Muscle layer of duodenum (tissue), 2 donors: ENCODE data around the gene LBH.

Experiments used
- H3K27ac ChIP-seq: one replicate; pipeline ENCODE4 v1.7.0; 2013; ENCODE audit warnings: mild to moderate bottlenecking, low read length
- H3K27me3 ChIP-seq: one replicate; pipeline ENCODE4 v1.7.0; 2013; ENCODE audit warnings: low read depth, mild to moderate bottlenecking, control low read depth, low read length
- H3K36me3 ChIP-seq, 2 donors: one replicate each; pipeline ENCODE4 v1.7.0; 2013; ENCODE audit warnings: low read length in 2 of 2, control low read depth in 1 of 2, mild to moderate bottlenecking in 1 of 2; ENCODE audit not compliant: insufficient read depth in 2 of 2, control insufficient read depth in 1 of 2
- H3K4me1 ChIP-seq, 2 donors: one replicate each; pipeline ENCODE4 v1.7.0; 2013; ENCODE audit warnings: low read length in 2 of 2, mild to moderate bottlenecking in 2 of 2, control low read depth in 1 of 2, moderate library complexity in 1 of 2; ENCODE audit not compliant: insufficient read depth in 2 of 2, control insufficient read depth in 1 of 2
- H3K4me3 ChIP-seq, 2 donors: one replicate each; pipeline ENCODE4 v1.7.0; 2013; ENCODE audit warnings: low read length in 2 of 2, low read depth in 1 of 2, mild to moderate bottlenecking in 1 of 2
- H3K9me3 ChIP-seq, 2 donors: one replicate each; pipeline ENCODE4 v1.7.0; 2013; ENCODE audit warnings: low read length in 2 of 2, control low read depth in 1 of 2, mild to moderate bottlenecking in 1 of 2; ENCODE audit not compliant: control insufficient read depth in 1 of 2
- donor health status: healthy.

LBH gene

DNA sequence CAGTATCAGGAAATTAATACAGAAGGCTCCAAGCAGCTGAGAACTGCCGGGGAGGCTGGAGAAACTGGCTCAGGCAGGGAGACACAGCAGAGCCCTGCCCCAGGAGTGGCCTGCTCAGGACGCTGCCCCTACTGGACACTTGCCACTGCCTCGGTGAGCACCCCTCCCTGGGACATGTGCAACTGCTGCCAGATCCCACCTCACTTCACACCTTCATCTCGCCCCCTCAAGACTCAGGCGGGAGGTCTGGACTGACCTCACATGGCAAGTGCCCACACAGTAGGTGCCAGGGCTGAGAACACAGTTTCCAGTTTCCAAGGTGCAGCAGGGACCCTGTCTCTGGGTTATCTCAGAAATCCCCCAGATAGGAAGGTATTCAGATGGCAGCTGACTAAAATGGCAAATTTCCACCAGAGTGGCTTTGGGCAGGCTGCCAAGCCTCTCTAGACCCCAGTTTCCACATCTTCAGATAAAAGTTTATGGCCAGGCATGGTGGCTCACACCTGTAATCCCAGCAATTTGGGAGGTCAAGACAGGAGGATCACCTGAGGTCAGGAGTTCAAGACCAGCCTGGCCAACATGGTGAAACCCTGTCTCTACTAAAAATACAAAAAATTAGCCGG lies 33.7 kb upstream of the LBH start:
- no peaks in the 10 kb centered on the region for H3K27me3 ChIP-seq
- H3K27ac ChIP-seq, result no peak overlapping the region
- no peak overlapping the region for H3K4me3 ChIP-seq
- peaks cover 0 to 7% of the 10 kb centered on the region in 2 donors for H3K4me1 ChIP-seq
- H3K36me3 ChIP-seq, result no peaks in the 10 kb centered on the region
- no peaks in the 10 kb centered on the region for H3K9me3 ChIP-seq

DNA sequence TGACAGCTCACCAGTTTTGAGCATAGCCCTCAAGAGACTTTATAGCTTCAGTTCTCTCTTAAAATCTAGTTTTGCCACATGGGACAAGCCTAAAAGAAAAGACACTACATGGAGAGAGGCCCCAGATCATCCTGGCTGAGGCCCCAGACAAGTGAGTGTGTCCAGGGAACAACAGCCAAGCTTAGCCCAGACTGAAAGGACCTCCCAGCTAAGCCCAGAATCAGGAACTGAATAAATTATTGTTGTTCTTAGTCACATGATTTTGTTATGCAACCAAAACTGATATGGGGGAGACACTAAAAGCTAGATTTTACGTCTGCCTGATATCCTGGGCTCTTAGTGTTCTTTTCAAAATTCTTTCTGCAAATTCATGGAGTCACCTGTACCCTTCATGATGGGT lies 29.3 kb upstream of the LBH start:
- peaks cover 0 to 15% of the 10 kb centered on the region in 2 donors for H3K4me1 ChIP-seq
- H3K4me3 ChIP-seq, result no peak overlapping the region
- no peaks in the 10 kb centered on the region for H3K36me3 ChIP-seq
- H3K27me3 ChIP-seq, result no peaks in the 10 kb centered on the region
- no peak overlapping the region for H3K27ac ChIP-seq
- no peaks in the 10 kb centered on the region for H3K9me3 ChIP-seq

DNA sequence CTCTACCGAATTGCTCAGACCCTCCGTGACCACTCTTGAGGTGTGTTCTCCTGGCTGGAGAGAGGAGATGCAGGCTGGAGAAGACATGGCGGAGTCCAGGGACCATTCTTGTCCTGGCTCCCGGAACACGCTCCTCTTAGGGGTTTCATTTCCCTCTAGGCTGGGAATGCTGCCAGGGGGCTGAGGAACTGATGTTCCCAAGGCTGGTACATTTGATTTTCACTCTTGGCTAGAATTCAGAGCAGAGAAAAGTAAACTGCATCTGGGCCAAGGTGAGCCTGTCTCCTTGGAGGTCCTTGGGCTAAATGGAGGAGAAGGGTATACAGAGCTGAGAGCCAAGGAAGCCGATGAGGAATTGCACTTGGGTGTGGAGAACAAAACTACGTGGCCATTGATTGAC lies 28.2 kb upstream of the LBH start:
- Histone ChIP-seq H3K27me3 (no peaks in the 10 kb centered on the region), H3K4me1 (peaks cover 0 to 15% of the 10 kb centered on the region in 2 donors), H3K4me3 (no peak overlapping the region), H3K36me3 (no peaks in the 10 kb centered on the region), H3K27ac (no peak overlapping the region), H3K9me3 (no peaks in the 10 kb centered on the region)

DNA sequence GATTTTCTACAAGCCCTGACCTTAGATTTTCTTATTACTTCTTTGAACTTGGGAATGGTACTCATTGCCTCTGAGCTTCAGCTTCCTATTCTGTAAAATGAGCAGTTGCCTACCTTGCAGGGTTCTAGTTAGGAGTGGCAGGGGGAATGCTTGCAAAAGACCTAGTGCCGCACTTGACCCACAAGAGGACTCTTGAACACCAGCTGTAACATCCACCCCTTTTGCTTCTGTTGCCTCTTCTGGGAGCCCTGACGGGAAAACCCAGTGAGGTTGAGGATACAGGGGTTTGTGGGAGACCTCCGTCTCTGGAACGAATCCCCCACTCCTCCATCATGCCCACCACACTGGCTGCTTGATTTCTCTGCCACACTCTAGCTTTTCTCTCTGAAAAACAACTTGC lies 27.1 kb upstream of the LBH start:
- no peaks in the 10 kb centered on the region for H3K27me3 ChIP-seq
- H3K36me3 ChIP-seq, result no peaks in the 10 kb centered on the region
- no peak overlapping the region for H3K27ac ChIP-seq
- peaks cover 0 to 20% of the 10 kb centered on the region in 2 donors for H3K4me1 ChIP-seq
- H3K9me3 ChIP-seq, result no peaks in the 10 kb centered on the region
- H3K4me3 ChIP-seq, result no peak overlapping the region

DNA sequence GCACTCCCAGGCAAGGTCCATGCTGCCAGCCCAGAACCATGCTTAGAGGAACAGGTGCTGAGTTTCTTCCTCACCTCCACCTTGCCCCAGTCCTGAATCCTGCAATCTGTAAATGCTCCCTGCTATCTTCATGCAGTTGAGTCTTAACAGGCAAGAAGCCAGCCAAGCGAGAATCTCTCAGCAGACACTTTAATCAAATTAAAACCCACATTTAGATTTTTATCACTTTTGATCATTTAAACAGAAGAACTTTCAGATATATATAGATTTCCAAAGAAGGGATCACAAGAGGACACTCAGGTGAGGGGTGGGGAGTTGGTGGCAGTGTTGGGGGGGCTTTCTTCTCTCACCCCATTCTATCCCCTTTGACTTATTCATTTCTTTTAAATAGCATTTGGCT lies 25.9 kb upstream of the LBH start:
- H3K4me3 ChIP-seq, result no peak overlapping the region
- H3K4me1 ChIP-seq, result peaks cover 0 to 20% of the 10 kb centered on the region in 2 donors
- H3K9me3 ChIP-seq, result no peaks in the 10 kb centered on the region
- no peaks in the 10 kb centered on the region for H3K27me3 ChIP-seq
- H3K36me3 ChIP-seq, result no peaks in the 10 kb centered on the region
- H3K27ac ChIP-seq, result no peak overlapping the region

DNA sequence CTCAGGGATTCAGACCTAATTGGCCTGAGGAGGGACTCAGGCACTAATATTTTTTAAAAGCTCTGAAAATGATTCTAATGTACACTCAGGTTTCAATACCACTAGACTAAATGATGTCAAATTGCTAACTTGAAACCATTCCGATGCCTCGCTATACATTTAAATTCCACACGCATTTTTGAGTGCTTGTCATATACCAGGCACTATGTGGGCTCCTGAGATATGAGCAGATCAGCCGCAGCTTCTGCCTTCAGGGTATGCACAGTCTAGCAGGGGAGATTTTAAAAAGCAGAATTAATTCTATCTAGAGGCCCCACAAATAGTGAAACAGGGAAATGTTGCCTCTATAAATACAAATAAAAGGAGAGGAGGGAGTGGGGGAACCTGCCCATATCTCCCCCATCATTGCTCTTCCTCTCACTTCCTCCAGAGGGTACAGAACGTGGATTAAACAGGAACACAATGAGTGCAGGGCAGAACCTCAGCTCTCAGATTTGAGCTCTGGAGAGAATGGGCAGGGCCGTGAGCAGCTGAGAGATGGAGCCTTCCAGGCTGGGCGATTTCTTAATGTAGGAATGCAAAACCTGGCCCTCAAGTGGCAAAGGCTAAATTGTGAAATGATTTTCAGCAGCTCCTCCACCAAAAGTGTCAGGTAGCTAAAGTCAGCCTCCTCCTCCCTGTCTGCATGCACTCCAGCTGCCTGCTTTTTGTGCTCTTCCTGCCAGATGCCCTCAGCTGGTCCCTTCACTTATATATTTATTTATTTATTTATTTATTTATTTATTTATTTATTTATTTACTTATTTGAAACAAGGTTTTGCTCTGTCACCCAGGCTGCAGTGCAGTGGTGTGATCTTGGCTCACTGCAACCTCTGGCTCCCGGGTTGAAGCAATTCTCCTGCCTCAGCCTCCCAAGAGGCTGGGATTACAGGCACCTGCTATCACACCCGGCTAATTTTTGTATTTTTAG lies 24.6 kb upstream of the LBH start:
- Histone ChIP-seq H3K9me3 (no peaks in the 10 kb centered on the region), H3K27ac (no peak overlapping the region), H3K36me3 (no peaks in the 10 kb centered on the region), H3K4me3 (no peak overlapping the region), H3K27me3 (no peaks in the 10 kb centered on the region), H3K4me1 (peaks cover 0 to 18% of the 10 kb centered on the region in 2 donors)

DNA sequence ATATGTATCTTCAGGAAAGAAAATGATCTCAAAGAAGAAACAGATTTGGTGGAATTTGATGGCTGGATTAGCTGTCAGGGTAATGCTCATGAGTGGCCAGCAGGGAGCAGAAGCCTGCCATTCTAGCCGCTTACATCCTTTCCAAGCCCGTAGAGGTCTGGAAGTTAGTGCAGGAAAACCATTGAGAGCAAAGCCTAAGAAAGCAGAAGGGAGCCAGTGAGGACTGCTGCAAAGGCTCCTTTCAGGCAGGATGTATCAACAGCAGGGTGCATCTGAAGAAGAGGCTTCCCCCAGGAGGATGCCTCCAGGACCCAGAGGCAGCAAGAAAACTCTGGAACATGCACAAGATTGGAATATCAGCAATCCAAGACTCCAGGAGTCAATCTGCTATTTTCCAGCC lies 22.9 kb upstream of the LBH start:
- Histone ChIP-seq H3K27ac (no peak overlapping the region), H3K9me3 (no peaks in the 10 kb centered on the region), H3K36me3 (no peaks in the 10 kb centered on the region), H3K4me1 (peaks cover 0 to 8% of the 10 kb centered on the region in 2 donors), H3K4me3 (no peak overlapping the region), H3K27me3 (no peaks in the 10 kb centered on the region)

DNA sequence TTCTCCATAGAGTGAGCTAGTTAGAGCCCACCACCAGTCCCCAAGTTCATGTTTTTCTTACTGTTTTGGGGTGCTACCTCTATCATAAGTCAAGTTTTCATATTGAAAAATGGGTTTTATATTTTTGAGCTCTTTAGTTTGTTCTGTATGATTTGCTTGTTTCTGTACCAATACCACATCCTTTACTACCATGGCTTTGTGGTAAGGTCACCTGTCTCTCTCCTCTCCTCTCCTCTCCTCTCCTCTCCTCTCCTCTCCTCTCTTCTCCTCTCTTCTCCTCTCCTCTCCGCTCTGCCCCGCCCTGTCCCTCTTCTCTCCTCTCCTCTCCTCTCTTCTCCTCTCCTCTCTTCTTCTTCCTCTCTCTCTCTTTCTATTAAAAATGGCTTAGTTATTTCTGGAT lies 22.1 kb upstream of the LBH start:
- Histone ChIP-seq H3K4me3 (no peak overlapping the region), H3K27ac (no peak overlapping the region), H3K9me3 (no peaks in the 10 kb centered on the region), H3K36me3 (no peaks in the 10 kb centered on the region), H3K27me3 (no peaks in the 10 kb centered on the region), H3K4me1 (peaks cover 0 to 8% of the 10 kb centered on the region in 2 donors)

DNA sequence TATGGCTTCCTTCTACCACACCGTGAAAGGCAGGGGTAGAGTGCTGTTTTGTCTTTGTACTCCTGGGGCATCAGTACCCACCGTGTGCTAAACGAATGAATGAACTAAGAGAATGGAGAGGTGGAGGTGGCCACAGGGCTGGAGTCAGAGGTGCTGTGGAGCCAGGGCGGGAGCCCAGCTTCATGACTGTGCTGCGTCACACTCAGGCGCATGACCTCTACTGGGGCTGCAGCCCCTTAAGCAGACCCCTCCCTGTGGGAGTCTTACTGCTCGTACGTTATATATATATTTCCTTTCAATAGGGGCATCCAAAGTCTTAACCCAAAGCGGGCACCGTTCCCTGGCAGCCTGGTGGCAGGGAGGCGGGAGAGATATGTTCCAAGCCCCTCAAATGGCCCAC lies 18.0 kb upstream of the LBH start:
- Histone ChIP-seq H3K27ac (no peak overlapping the region), H3K4me1 (peaks cover 0 to 5% of the 10 kb centered on the region in 2 donors), H3K27me3 (no peaks in the 10 kb centered on the region), H3K36me3 (no peaks in the 10 kb centered on the region), H3K4me3 (no peak overlapping the region), H3K9me3 (no peaks in the 10 kb centered on the region)

DNA sequence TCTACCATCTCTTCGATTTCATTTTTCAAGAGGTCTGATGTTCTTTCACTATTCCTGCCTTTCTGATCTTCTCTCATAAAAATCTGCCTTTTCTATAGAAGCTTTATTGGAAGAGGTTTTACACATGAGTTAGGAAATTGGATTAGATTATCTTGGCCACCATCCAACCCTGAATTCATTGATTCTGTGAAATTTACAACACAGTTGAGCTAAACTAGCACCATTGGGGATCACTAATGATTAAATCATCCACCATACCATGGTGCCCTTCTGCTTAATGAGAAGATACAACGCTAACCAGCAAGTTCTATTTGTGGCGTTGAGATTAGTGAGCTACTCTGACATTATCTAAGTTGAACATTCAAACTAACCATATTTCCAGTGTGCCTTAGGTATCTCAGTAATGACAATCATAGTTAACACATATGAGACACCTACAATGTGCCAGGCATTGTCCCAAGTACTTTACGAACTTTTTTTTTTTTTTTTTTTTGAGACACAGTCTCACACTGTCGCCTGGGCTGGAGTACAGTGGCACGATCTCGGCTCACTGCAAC lies 17.3 kb upstream of the LBH start:
- H3K4me1 ChIP-seq, result no peaks in the 10 kb centered on the region
- no peak overlapping the region for H3K27ac ChIP-seq
- H3K27me3 ChIP-seq, result no peaks in the 10 kb centered on the region
- no peaks in the 10 kb centered on the region for H3K36me3 ChIP-seq
- no peak overlapping the region for H3K4me3 ChIP-seq
- no peaks in the 10 kb centered on the region for H3K9me3 ChIP-seq

DNA sequence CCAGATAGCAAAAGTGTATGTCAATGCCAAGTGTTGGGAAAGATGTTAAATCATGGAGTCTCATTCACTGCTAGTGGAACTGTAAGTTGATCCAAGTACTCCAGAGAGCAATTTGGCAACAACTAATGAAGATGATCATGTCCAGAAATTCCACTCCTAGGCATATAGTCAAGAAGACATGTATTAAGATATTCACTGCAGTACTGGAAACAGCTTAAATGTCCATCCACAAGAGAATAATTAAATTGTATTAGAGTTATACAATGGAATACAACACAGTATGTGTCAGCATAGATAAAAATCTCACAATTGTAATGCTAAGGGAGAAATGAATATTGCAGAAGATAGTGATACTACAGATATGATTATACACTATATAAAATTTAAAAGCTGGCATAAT lies 15.2 kb upstream of the LBH start:
- Histone ChIP-seq H3K27me3 (no peaks in the 10 kb centered on the region), H3K36me3 (no peaks in the 10 kb centered on the region), H3K9me3 (no peaks in the 10 kb centered on the region), H3K4me3 (no peak overlapping the region), H3K27ac (no peak overlapping the region), H3K4me1 (no peaks in the 10 kb centered on the region)
